GM23338 (cell line): ENCODE data around the gene DENND11. TPM values are rescaled to one million over a fixed set of nuclear protein-coding genes. Genes with fewer than 3 reads are reported as not detected.
A peak's percentile ranks its signal among the peaks of the same experiment; 100 is the strongest.

Source experiments
- ATAC-seq: fragments of 200-7000 bp; cut with Tn5 transposase; 3 replicates; pipeline ENCODE4 v1.9.1; 2020
- DNase-seq: peaks from one replicate; pipeline ENCODE4 v3.0.0-alpha.2; 2015; ENCODE audit warnings: low spot score
- H2AFZ ChIP-seq: fragments of 200-600 bp; sonication (generic); 2 replicates; pipeline ENCODE4 v1.8.0; 2016; ENCODE audit warnings: antibody characterized with exemption, mild to moderate bottlenecking, moderate library complexity
- H3F3A ChIP-seq: fragments of 200-600 bp; sonication (generic); replicated peaks from 2 replicates; pipeline ENCODE4 v1.8.0; 2017; ENCODE audit warnings: antibody characterized with exemption, mixed run types, low read depth
- H3K27ac ChIP-seq: fragments of 200-600 bp; sonication (generic); 2 replicates; pipeline ENCODE4 v1.6.1; 2016; ENCODE audit warnings: low read depth
- H3K27me3 ChIP-seq: fragments of 200-600 bp; sonication (generic); 2 replicates; pipeline ENCODE4 v1.8.0; 2016; ENCODE audit warnings: mild to moderate bottlenecking, mixed run types, moderate library complexity; ENCODE audit not compliant: insufficient read depth
- H3K36me3 ChIP-seq: fragments of 200-600 bp; sonication (generic); 2 replicates; pipeline ENCODE4 v1.8.0; 2016; ENCODE audit warnings: mild to moderate bottlenecking; ENCODE audit not compliant: insufficient read depth
- H3K4me1 ChIP-seq: fragments of 200-600 bp; sonication (generic); 2 replicates; pipeline ENCODE4 v1.8.0; 2016; ENCODE audit warnings: mild to moderate bottlenecking, moderate library complexity; ENCODE audit not compliant: insufficient read depth
- H3K4me2 ChIP-seq: fragments of 200-600 bp; sonication (generic); 2 replicates; pipeline ENCODE4 v1.7.1; 2017; ENCODE audit warnings: mixed run types
- H3K4me3 ChIP-seq: fragments of 200-600 bp; sonication (generic); 2 replicates; pipeline ENCODE4 v1.6.1; 2016; ENCODE audit warnings: mixed run types
- H3K79me2 ChIP-seq: fragments of 200-600 bp; sonication (generic); replicated peaks from 2 replicates; pipeline ENCODE4 v1.8.0; 2017; ENCODE audit warnings: mild to moderate bottlenecking; ENCODE audit not compliant: insufficient read depth
- H3K9me2 ChIP-seq: fragments of 200-600 bp; sonication (generic); 2 replicates; pipeline ENCODE4 v1.8.0; 2017; ENCODE audit not compliant: insufficient read depth
- H4K20me1 ChIP-seq: fragments of 200-600 bp; sonication (generic); replicated peaks from 2 replicates; pipeline ENCODE4 v1.8.0; 2017; ENCODE audit warnings: mild to moderate bottlenecking; ENCODE audit not compliant: insufficient read depth
- H3K27ac Mint-ChIP-seq: 2 replicates; pipeline ENCODE4 v1.8.0; 2020; ENCODE audit warnings: inconsistent platforms, mild to moderate bottlenecking, moderate library complexity, mixed read lengths
- H3K27me3 Mint-ChIP-seq: 3 replicates; pipeline ENCODE4 v1.8.0; 2022; ENCODE audit warnings: low read depth, mild to moderate bottlenecking, moderate library complexity, mixed read lengths, inconsistent platforms; ENCODE audit not compliant: insufficient read depth, poor library complexity
- H3K36me3 Mint-ChIP-seq: 3 replicates; pipeline ENCODE4 v1.8.0; 2021; ENCODE audit warnings: low read depth, mild to moderate bottlenecking, inconsistent platforms, moderate library complexity, mixed read lengths
- H3K4me1 Mint-ChIP-seq: 3 replicates; pipeline ENCODE4 v1.8.0; 2020; ENCODE audit warnings: mild to moderate bottlenecking, inconsistent platforms, mixed read lengths
- H3K4me3 Mint-ChIP-seq: 3 replicates; pipeline ENCODE4 v1.8.0; 2021; ENCODE audit warnings: moderate library complexity, mild to moderate bottlenecking, inconsistent platforms, mixed read lengths
- H3K9me3 Mint-ChIP-seq: 3 replicates; pipeline ENCODE4 v1.8.0; 2020; ENCODE audit warnings: moderate library complexity, mild to moderate bottlenecking, inconsistent platforms, mixed read lengths
- ETS1 ChIP-seq: IDR thresholded peaks from 2 replicates; pipeline ENCODE4 v1.6.1; 2016; ENCODE audit warnings: antibody characterized with exemption
- JUNB ChIP-seq: IDR thresholded peaks from one replicate; pipeline ENCODE4 v1.6.1; 2016; ENCODE audit warnings: antibody characterized with exemption; ENCODE audit not compliant: unreplicated experiment
- NANOG ChIP-seq: IDR thresholded peaks from 2 replicates; pipeline ENCODE4 v1.6.1; 2016; ENCODE audit warnings: antibody characterized with exemption, borderline replicate concordance
- STAT1 ChIP-seq: IDR thresholded peaks from one replicate; pipeline ENCODE4 v1.6.1; 2016; ENCODE audit warnings: antibody characterized with exemption; ENCODE audit not compliant: unreplicated experiment
- ZNF462 ChIP-seq: fragments of 250-450 bp; sonication (Bioruptor Pico); IDR thresholded peaks from 2 replicates; pipeline ENCODE4 v1.5.0; 2020; ENCODE audit warnings: mild to moderate bottlenecking, moderate library complexity
- polyA plus RNA-seq: library from polyadenylated mRNA; unstranded; fragments of >200 nt; fragmentation: Nextera tagmentation; extraction: Ambion mirVana; gene quantifications from 2 replicates; pipeline ENCODE4 v1.2.1, GENCODE V29; 2016
- total RNA-seq: library from RNA; depleted of rRNA; stranded (reverse); fragments of >200 nt; shearing (Covaris generic); gene quantifications from 2 replicates; pipeline ENCODE4 v1.2.3, GENCODE V29; 2014

The DENND11 gene
- total and polyA plus RNA-seq, 2 experiments from 2014 or later: 5.1 to 29.5 TPM

- H3K79me2 ChIP-seq: peaks cover 76% of the 10 kb centered on the region
- peak overlapping the region; percentile 41; the same call in 1 of the 2 replicates for H3K4me2 ChIP-seq
- Mint-ChIP-seq H3K36me3 (no peaks in the 10 kb centered on the region), H3K9me3 (no peaks in the 10 kb centered on the region), H3K4me1 (peaks cover 60% of the 10 kb centered on the region), H3K4me3 (no peak overlapping the region), H3K27me3 (peaks cover 4% of the 10 kb centered on the region), H3K27ac (no peak overlapping the region)
- peaks cover 1% of the 10 kb centered on the region; the same call in 1 of the 2 replicates for H3K27me3 ChIP-seq
- peaks cover 3% of the 10 kb centered on the region; the same call in 1 of the 2 replicates for H3F3A ChIP-seq
- H3K36me3 ChIP-seq: no peaks in the 10 kb centered on the region
- DNase-seq: no peak
- H2AFZ ChIP-seq: no peak overlapping the region
- ATAC-seq: no peak
- H4K20me1 ChIP-seq: peaks cover 7% of the 10 kb centered on the region; the same call in 1 of the 2 replicates
- H3K9me2 ChIP-seq: no peaks in the 10 kb centered on the region
- TF ChIP-seq STAT1: no peak
- TF ChIP-seq ETS1: no peak
- TF ChIP-seq ZNF462 (CRISPR knock-in tag): no peak
- TF ChIP-seq NANOG: no peak
- no peak for TF ChIP-seq JUNB
- no peak overlapping the region for H3K4me3 ChIP-seq
- peaks cover 45% of the 10 kb centered on the region for H3K4me1 ChIP-seq
- no peak overlapping the region for H3K27ac ChIP-seq
Observed at GRCh38 chr7:141697211-141697871, 4.6 kb downstream of the DENND11 start.
